Naive thymus-derived CD4-positive, alpha-beta T cell (primary cell): ENCODE measurements around the gene ACTMAP. TPM values are rescaled to one million over a fixed set of nuclear protein-coding genes. Genes with fewer than 3 reads are reported as not detected.

Source experiments
- ATAC-seq: fragments of 150-1000 bp; cut with Tn5 transposase; 2 replicates; pipeline ENCODE4 v1.10.0; 2021; ENCODE audit warnings: mild to moderate bottlenecking, moderate library complexity
- CTCF ChIA-PET: fragments of 350-600 bp; sonication (Branson Sonifier 250); formaldehyde crosslinking; loops from one replicate; lab custom pipeline; 2021; ENCODE audit warnings: antibody characterized with exemption; lab: Charles Lee
- POLR2A ChIA-PET: fragments of 350-600 bp; sonication (Branson Sonifier 250); formaldehyde crosslinking; loops from one replicate; lab custom pipeline; 2021; ENCODE audit warnings: antibody characterized with exemption, inconsistent platforms; lab: Charles Lee
- DNase-seq, 9 donors: peaks; one replicate each; pipeline versions ENCODE4 v3.0.0 to v3.0.0-alpha.2; 2020 to 2022; ENCODE audit warnings: mixed read lengths in 1 of 9
- H3K27ac ChIP-seq: one replicate; pipeline ENCODE4 v1.7.0; 2013; ENCODE audit warnings: mild to moderate bottlenecking, low read depth, low read length, moderate library complexity
- H3K27me3 ChIP-seq, 2 donors: one replicate each; pipeline ENCODE4 v1.7.0; 2013; ENCODE audit warnings: low read length in 2 of 2, mild to moderate bottlenecking in 2 of 2, moderate library complexity in 2 of 2; ENCODE audit not compliant: control insufficient read depth in 2 of 2, insufficient read depth in 2 of 2
- H3K36me3 ChIP-seq, 3 experiments: 1 replicate in 2 of 3; 2 replicates in 1 of 3; pipeline ENCODE4 v1.7.0; 2013; ENCODE audit warnings: low read length in 3 of 3, mild to moderate bottlenecking in 3 of 3, moderate library complexity in 1 of 3; ENCODE audit not compliant: insufficient read depth in 3 of 3, control insufficient read depth in 2 of 3
- H3K4me1 ChIP-seq, 2 donors: one replicate each; pipeline ENCODE4 v1.7.0; 2013; ENCODE audit warnings: low read length in 2 of 2, mild to moderate bottlenecking in 2 of 2, moderate library complexity in 1 of 2; ENCODE audit not compliant: control insufficient read depth in 2 of 2, insufficient read depth in 2 of 2
- H3K4me3 ChIP-seq: 2 replicates; pipeline ENCODE4 v1.7.0; 2013; ENCODE audit warnings: mild to moderate bottlenecking, low read length
- H3K9me3 ChIP-seq, 3 experiments: 1 replicate in 2 of 3; 2 replicates in 1 of 3; pipeline ENCODE4 v1.7.0; 2013; ENCODE audit warnings: low read length in 3 of 3; ENCODE audit not compliant: control insufficient read depth in 2 of 3
- H3K27ac Mint-ChIP-seq, 9 donors: one replicate each; pipeline ENCODE4 v1.8.0; 2020 to 2022; ENCODE audit warnings: mixed read lengths in 9 of 9, mild to moderate bottlenecking in 8 of 9, moderate library complexity in 5 of 9, inconsistent platforms in 2 of 9
- H3K27me3 Mint-ChIP-seq, 5 donors: one replicate each; pipeline ENCODE4 v1.8.0; 2021 to 2022; ENCODE audit warnings: mixed read lengths in 5 of 5, mild to moderate bottlenecking in 1 of 5
- H3K36me3 Mint-ChIP-seq, 5 donors: one replicate each; pipeline ENCODE4 v1.8.0; 2020 to 2022; ENCODE audit warnings: mixed read lengths in 5 of 5, mild to moderate bottlenecking in 3 of 5, inconsistent platforms in 1 of 5
- H3K4me1 Mint-ChIP-seq, 7 donors: one replicate each; pipeline ENCODE4 v1.8.0; 2020 to 2022; ENCODE audit warnings: mixed read lengths in 7 of 7, mild to moderate bottlenecking in 3 of 7, inconsistent platforms in 1 of 7
- H3K4me3 Mint-ChIP-seq, 10 donors: one replicate each; pipeline ENCODE4 v1.8.0; 2020 to 2022; ENCODE audit warnings: mild to moderate bottlenecking in 10 of 10, mixed read lengths in 10 of 10, moderate library complexity in 6 of 10, inconsistent platforms in 2 of 10
- H3K9me3 Mint-ChIP-seq, 11 donors: one replicate each; pipeline ENCODE4 v1.8.0; 2020 to 2022; ENCODE audit warnings: mixed read lengths in 11 of 11, mild to moderate bottlenecking in 4 of 11, inconsistent platforms in 1 of 11, moderate library complexity in 1 of 11
- intact Hi-C, 2 donors: fragments of 100-400 bp; cut with micrococcal nuclease; formaldehyde crosslinking; loops; one replicate each; pipeline ENCODE4 v1.15.1; 2023
- polyA plus RNA-seq, 2 donors: library from polyadenylated mRNA; unstranded; fragments of 300-500 nt; fragmentation: Illumina TruSeq; gene quantifications; one replicate each; pipeline ENCODE4 v1.2.3, GENCODE V29; 2021
- total RNA-seq, 6 experiments: library from RNA in 5 of 6; stranded (reverse) in 5 of 6; gene quantifications; 1 replicate in 5 of 6; 2 replicates in 1 of 6; pipeline ENCODE4 v1.2.3 and lab custom pipeline; 2021 to 2026

The ACTMAP gene
- total and polyA plus RNA-seq, 7 experiments from 2014 or later = 3.2 to 13.7 (median 7.3) TPM

DNA sequence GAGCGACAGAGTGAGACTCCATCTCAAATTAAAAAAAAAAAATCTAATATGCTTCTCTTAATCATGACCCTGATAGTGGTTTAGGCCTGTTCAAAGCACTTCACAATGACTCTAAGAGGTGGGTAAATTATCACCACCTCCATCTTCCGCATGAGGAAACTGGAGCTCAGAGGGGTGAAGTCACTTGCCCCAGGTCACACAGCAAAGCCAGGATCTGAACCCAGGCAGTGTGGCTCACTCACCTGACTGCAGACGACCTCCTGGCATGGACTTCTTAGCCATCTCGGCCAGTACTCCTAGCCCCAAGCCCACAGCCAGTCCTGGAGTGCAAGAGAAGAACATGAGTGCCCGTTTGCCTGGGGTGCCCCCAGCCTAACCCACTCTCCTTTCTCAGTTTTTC, 40.5 kb downstream of the ACTMAP start:
- H3K9me3 ChIP-seq = no peaks in the 10 kb centered on the region
- no peaks in the 10 kb centered on the region for H3K27me3 ChIP-seq
- ATAC-seq (no peak), DNase-seq (no peak)
- no peak overlapping the region for H3K27ac ChIP-seq
- intact Hi-C loops = loop anchor here (10.0 kb wide), 6 partner anchors 135 to 1265 kb away; partner anchors contain the start of genes AKT2 (in 1 of the 2), BLVRB (in 1 of the 2), PSMC4 (in 1 of the 2) and SERTAD1 (in 1 of the 2)
- H3K36me3 ChIP-seq = peaks cover 6 to 47% (median 7%) of the 10 kb centered on the region in 3 experiments
- H3K27me3 Mint-ChIP-seq = no peaks in the 10 kb centered on the region
- H3K36me3 Mint-ChIP-seq = peaks cover 7 to 38% (median 25%) of the 10 kb centered on the region in 5 donors
- peaks cover 6 to 7% of the 10 kb centered on the region in 2 donors for H3K4me1 ChIP-seq
- peaks cover 17 to 24% (median 22%) of the 10 kb centered on the region in 7 donors for H3K4me1 Mint-ChIP-seq
- H3K4me3 Mint-ChIP-seq = no peak overlapping the region
- ChIA-PET POLR2A (interaction anchor here (0.7 kb wide), 1 partner anchor 23 kb away, joined by 3 read pairs; no protein-coding TSS in a partner anchor), CTCF (no interaction called here)
- H3K27ac Mint-ChIP-seq = no peak overlapping the region
- H3K4me3 ChIP-seq = no peak overlapping the region
- H3K9me3 Mint-ChIP-seq = no peaks in the 10 kb centered on the region

DNA sequence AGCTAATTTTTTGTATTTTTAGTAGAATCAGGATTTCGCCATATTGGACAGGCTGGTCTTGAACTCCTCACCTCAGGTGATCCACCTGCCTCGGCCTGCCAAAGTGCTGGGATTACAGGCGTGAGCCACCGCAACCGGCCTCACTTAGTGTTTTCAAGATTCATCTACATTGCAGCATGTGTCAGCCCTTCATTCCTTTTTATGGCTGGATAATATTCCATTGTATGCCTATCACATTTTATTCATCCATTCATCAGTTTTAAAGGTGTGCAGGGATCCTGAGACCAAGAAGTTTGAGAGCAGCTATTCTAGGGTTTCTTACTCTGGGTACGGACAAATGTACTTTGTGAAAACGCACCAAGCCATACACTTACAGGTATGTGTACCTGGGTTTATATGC, 42.7 kb downstream of the ACTMAP start:
- H3K27ac ChIP-seq = no peak overlapping the region
- no peak for ATAC-seq
- H3K27ac Mint-ChIP-seq = no peak overlapping the region
- intact Hi-C loops = no loop called here
- H3K36me3 Mint-ChIP-seq = peaks cover 12 to 53% (median 27%) of the 10 kb centered on the region in 5 donors
- peaks cover 6 to 69% (median 7%) of the 10 kb centered on the region in 3 experiments for H3K36me3 ChIP-seq
- H3K27me3 Mint-ChIP-seq = no peaks in the 10 kb centered on the region
- ChIA-PET CTCF (interaction anchor here (0.6 kb wide), 1 partner anchor 45 kb away, joined by 3 read pairs; no protein-coding TSS in a partner anchor), POLR2A (interaction anchor here (0.7 kb wide), 1 partner anchor 28 kb away, joined by 3 read pairs; no protein-coding TSS in a partner anchor)
- no peaks in the 10 kb centered on the region for H3K27me3 ChIP-seq
- H3K4me3 ChIP-seq = no peak overlapping the region
- H3K9me3 Mint-ChIP-seq = no peaks in the 10 kb centered on the region
- no peak for DNase-seq
- H3K4me1 Mint-ChIP-seq = peaks cover 6 to 13% (median 9%) of the 10 kb centered on the region in 7 donors
- H3K4me1 ChIP-seq = no peaks in the 10 kb centered on the region
- no peaks in the 10 kb centered on the region for H3K9me3 ChIP-seq
- H3K4me3 Mint-ChIP-seq = no peak overlapping the region

- POLR2A ChIA-PET = interaction anchor here (0.6 kb wide), 1 partner anchor 111 kb away, joined by 3 read pairs; no protein-coding TSS in a partner anchor
- Histone ChIP-seq H3K36me3 (peaks cover 3 to 79% (median 6%) of the 10 kb centered on the region in 3 experiments), H3K27me3 (no peaks in the 10 kb centered on the region), H3K4me3 (no peak overlapping the region), H3K4me1 (no peaks in the 10 kb centered on the region), H3K27ac (no peak overlapping the region), H3K9me3 (no peaks in the 10 kb centered on the region)
- intact Hi-C loops = no loop called here
- DNase-seq = no peak
- ATAC-seq = no peak
- Mint-ChIP-seq H3K27ac (peak overlapping the region in 1 of 9 donors; percentile 14), H3K27me3 (no peaks in the 10 kb centered on the region), H3K4me3 (no peak overlapping the region), H3K36me3 (peaks cover 9 to 56% (median 26%) of the 10 kb centered on the region in 5 donors), H3K4me1 (peaks cover 0 to 5% (median under 1%) of the 10 kb centered on the region in 7 donors), H3K9me3 (no peaks in the 10 kb centered on the region)
- CTCF ChIA-PET = interaction anchor here (0.7 kb wide), 1 partner anchor 499 kb away, joined by 3 read pairs; no protein-coding TSS in a partner anchor
Measured at GRCh38 chr19:40705950-40706619, 44.2 kb downstream of the ACTMAP start.

- no peak for ATAC-seq
- H3K4me3 Mint-ChIP-seq = no peak overlapping the region
- Histone ChIP-seq H3K27ac (no peak overlapping the region), H3K4me1 (no peaks in the 10 kb centered on the region), H3K4me3 (no peak overlapping the region), H3K9me3 (no peaks in the 10 kb centered on the region), H3K27me3 (no peaks in the 10 kb centered on the region), H3K36me3 (peaks cover 3 to 81% (median 6%) of the 10 kb centered on the region in 3 experiments)
- H3K4me1 Mint-ChIP-seq = peaks cover 0 to 3% (median 0%) of the 10 kb centered on the region in 7 donors
- ChIA-PET POLR2A (no interaction called here), CTCF (no interaction called here)
- no peaks in the 10 kb centered on the region for H3K9me3 Mint-ChIP-seq
- peak overlapping the region in 1 of 9 donors; percentile 65 for H3K27ac Mint-ChIP-seq
- no peak for DNase-seq
- H3K27me3 Mint-ChIP-seq = no peaks in the 10 kb centered on the region
- peaks cover 9 to 57% (median 28%) of the 10 kb centered on the region in 5 donors for H3K36me3 Mint-ChIP-seq
- intact Hi-C loops = no loop called here
Measured at GRCh38 chr19:40705362-40705651, 45.0 kb downstream of the ACTMAP start.

DNA sequence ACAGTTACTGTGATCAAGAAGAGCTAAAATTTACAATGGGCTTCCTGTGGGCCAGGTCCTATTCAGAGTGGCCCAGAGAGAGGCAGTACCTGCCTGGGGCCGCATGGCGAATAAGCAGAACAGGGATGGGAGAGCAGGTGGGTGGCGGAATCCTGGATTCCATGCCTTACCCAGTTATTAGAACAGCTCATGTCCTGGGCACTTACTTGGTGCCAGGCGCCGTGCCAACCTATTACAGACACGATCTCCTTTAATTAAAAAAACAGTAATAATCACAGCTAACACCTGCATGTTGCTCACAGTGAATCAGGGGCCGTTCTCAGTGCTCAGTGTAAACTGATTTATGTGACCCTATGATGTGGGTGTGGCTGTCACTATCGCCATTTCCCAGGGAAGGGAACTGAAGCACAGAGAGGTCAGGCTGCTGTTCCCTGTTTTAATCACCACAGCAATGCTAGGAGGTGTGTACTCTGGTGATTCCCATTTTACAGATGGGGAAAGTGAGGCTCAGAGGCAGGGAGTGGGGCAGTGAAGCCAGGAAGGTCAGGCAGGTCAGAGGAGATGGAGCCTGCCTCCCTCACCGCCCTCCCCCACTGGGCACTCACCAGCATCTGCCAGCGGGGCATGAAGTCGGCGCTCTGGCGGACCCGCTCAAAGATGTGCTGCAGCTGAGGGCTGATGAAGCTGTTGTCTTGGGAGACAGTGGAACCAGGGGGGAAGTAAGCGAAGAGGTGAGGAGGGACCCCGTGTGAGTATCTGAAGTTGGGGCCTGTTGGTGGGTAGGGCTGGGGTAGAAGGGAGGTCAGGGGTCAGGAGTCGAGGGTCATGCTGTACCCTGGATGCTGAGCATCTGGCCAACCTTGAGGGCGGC, 45.6 kb downstream of the ACTMAP start:
- H3K9me3 Mint-ChIP-seq = no peaks in the 10 kb centered on the region
- no peaks in the 10 kb centered on the region for H3K27me3 ChIP-seq
- H3K27ac ChIP-seq = no peak overlapping the region
- ChIA-PET CTCF (no interaction called here), POLR2A (interaction anchor here (1.0 kb wide), 1 partner anchor 12 kb away, joined by 4 read pairs; the partner anchor contains the start of genes COQ8B and ITPKC)
- H3K36me3 Mint-ChIP-seq = peaks cover 9 to 58% (median 25%) of the 10 kb centered on the region in 5 donors
- intact Hi-C loops = no loop called here
- peak overlapping the region in 1 of 9 donors; percentile 65 for H3K27ac Mint-ChIP-seq
- no peaks in the 10 kb centered on the region for H3K27me3 Mint-ChIP-seq
- no peaks in the 10 kb centered on the region for H3K4me1 ChIP-seq
- H3K4me1 Mint-ChIP-seq = peaks cover 0 to 3% (median 0%) of the 10 kb centered on the region in 7 donors
- no peaks in the 10 kb centered on the region for H3K9me3 ChIP-seq
- DNase-seq (no peak), ATAC-seq (no peak)
- peaks cover 3 to 83% (median 6%) of the 10 kb centered on the region in 3 experiments for H3K36me3 ChIP-seq
- H3K4me3 Mint-ChIP-seq = no peak overlapping the region
- H3K4me3 ChIP-seq = no peak overlapping the region

- ATAC-seq (no peak), DNase-seq (no peak)
- ChIA-PET POLR2A (interaction anchor here (1.2 kb wide), 1 partner anchor 12 kb away, joined by 3 read pairs; the partner anchor contains the start of gene NUMBL), CTCF (no interaction called here)
- Histone ChIP-seq H3K4me1 (no peaks in the 10 kb centered on the region), H3K27ac (no peak overlapping the region), H3K27me3 (no peaks in the 10 kb centered on the region), H3K36me3 (peaks cover 0 to 75% (median 0%) of the 10 kb centered on the region in 3 experiments), H3K9me3 (no peaks in the 10 kb centered on the region), H3K4me3 (no peak overlapping the region)
- intact Hi-C loops = no loop called here
- Mint-ChIP-seq H3K27me3 (no peaks in the 10 kb centered on the region), H3K27ac (no peak overlapping the region), H3K9me3 (no peaks in the 10 kb centered on the region), H3K4me3 (no peak overlapping the region), H3K4me1 (peaks cover 0 to 4% (median 0%) of the 10 kb centered on the region in 7 donors), H3K36me3 (peaks cover 9 to 50% (median 18%) of the 10 kb centered on the region in 5 donors)
Measured at GRCh38 chr19:40703029-40703755, 47.1 kb downstream of the ACTMAP start.
